GM12878 (cell line): Measurements from ENCODE around the gene RPL7A.

Source experiments
- CTCF ChIP-seq, 3 experiments: IDR thresholded peaks in 2 of 3; conservative IDR thresholded peaks in 1 of 3; 2 replicates each; pipeline ENCODE4 v1.5.1; 2011; ENCODE audit warnings: low read depth in 3 of 3, low read length in 3 of 3, mild to moderate bottlenecking in 3 of 3, control low read depth in 2 of 3, moderate library complexity in 2 of 3, inconsistent platforms in 1 of 3, mixed read lengths in 1 of 3; ENCODE audit not compliant: control insufficient read depth in 2 of 3, insufficient read depth in 1 of 3; ENCODE audit errors: extremely low read depth in 1 of 3
- CUX1 ChIP-seq: IDR thresholded peaks from 2 replicates; pipeline ENCODE4 v1.6.1; 2012; ENCODE audit warnings: improper control_type of control experiment, low read depth, low read length; ENCODE audit not compliant: insufficient replicate concordance
- EZH2 ChIP-seq: IDR thresholded peaks from 2 replicates; pipeline ENCODE4 v1.6.1; 2012; ENCODE audit warnings: low read depth, mild to moderate bottlenecking, control low read depth, inconsistent platforms, low read length, borderline replicate concordance; ENCODE audit not compliant: control insufficient read depth
- FOXK2 ChIP-seq: fragments of 450-650 bp; IDR thresholded peaks from 2 replicates; pipeline ENCODE4 v1.6.1; 2017; ENCODE audit warnings: mild to moderate bottlenecking, moderate library complexity
- JUND ChIP-seq: IDR thresholded peaks from 2 replicates; pipeline ENCODE4 v1.6.1; 2012; ENCODE audit warnings: low read depth, mild to moderate bottlenecking, low read length, improper control_type of control experiment, moderate library complexity
- MXI1 ChIP-seq: fragments of 150-350 bp; IDR thresholded peaks from 2 replicates; pipeline ENCODE4 v1.6.1; 2011; ENCODE audit warnings: low read depth, mild to moderate bottlenecking, inconsistent platforms, low read length, improper control_type of control experiment
- PKNOX1 ChIP-seq: fragments of 450-650 bp; IDR thresholded peaks from 2 replicates; pipeline ENCODE4 v1.6.1; 2016; ENCODE audit warnings: mild to moderate bottlenecking
- POLR2AphosphoS2 ChIP-seq: IDR thresholded peaks from 2 replicates; pipeline ENCODE4 v1.6.1; 2011; ENCODE audit warnings: low read depth, mild to moderate bottlenecking, low read length, improper control_type of control experiment, moderate library complexity
- RFX5 ChIP-seq: IDR thresholded peaks from 2 replicates; pipeline ENCODE4 v1.6.1; 2011; ENCODE audit warnings: low read depth, low read length, improper control_type of control experiment
- SMARCA5 ChIP-seq: fragments of 450-650 bp; IDR thresholded peaks from 2 replicates; pipeline ENCODE4 v1.6.1; 2017; ENCODE audit warnings: mild to moderate bottlenecking
- TARDBP ChIP-seq: IDR thresholded peaks from 2 replicates; pipeline ENCODE4 v1.6.1; 2016; ENCODE audit warnings: borderline replicate concordance
- ZBTB33 ChIP-seq: fragments of 450-650 bp; IDR thresholded peaks from 2 replicates; pipeline ENCODE4 v1.6.1; 2017; ENCODE audit warnings: mild to moderate bottlenecking
- ZNF274 ChIP-seq: IDR thresholded peaks from one replicate; pipeline ENCODE4 v1.8.0; 2011; ENCODE audit not compliant: insufficient read length, insufficient read depth

GRCh38 chr9:133334161-133334560 is 13.9 kb upstream of the RPL7A start:
- TF ChIP-seq JUND = no peak
- no peak for TF ChIP-seq CTCF (IDR thresholded peaks at IDR 0.05 in 2 of 3, conservative IDR thresholded peaks at IDR 0.05 in 1 of 3; ENCODE audit: control insufficient read depth in 2 of 3, extremely low read depth in 1 of 3, insufficient read depth in 1 of 3, low read depth in 3 of 3, low read length in 3 of 3)
- no peak for TF ChIP-seq SMARCA5
- no peak for TF ChIP-seq PKNOX1
- no peak for TF ChIP-seq ZNF274
- no peak for TF ChIP-seq EZH2
- TF ChIP-seq CUX1 = no peak
- no peak for TF ChIP-seq MXI1
- no peak for TF ChIP-seq RFX5
- TF ChIP-seq POLR2AphosphoS2 = no peak
- TF ChIP-seq FOXK2 = no peak
- no peak for TF ChIP-seq TARDBP
- no peak for TF ChIP-seq ZBTB33
